DMS53 treated with DMSO at 0.1 percent for 48 hours (cell line): ENCODE results near the gene MAML3.

Source experiments
- DNase-seq: peaks from one replicate; lab custom pipeline; 2025; ENCODE audit not compliant: unreplicated experiment; lab: John Stamatoyannopoulos, UW

The MAML3 gene

DNA sequence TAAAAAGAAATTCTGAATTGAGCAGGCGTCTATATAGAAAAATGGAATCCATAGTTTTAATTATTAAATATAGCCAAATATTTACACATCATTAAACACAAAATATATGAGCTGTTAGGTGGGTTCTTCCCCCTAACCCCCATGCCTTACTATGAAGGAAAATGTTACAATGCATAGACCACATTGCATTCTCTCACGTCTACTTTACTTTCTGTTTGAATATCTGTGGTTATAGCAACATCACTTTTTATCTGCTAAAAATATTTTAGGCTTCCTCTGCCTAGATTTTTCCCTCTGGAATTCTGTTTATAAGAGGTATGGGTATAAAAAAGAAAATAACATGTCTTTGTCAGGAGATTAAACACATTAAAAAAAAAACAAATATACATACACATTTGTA, 73.1 kb downstream of the MAML3 start:
- no peak for DNase-seq

DNA sequence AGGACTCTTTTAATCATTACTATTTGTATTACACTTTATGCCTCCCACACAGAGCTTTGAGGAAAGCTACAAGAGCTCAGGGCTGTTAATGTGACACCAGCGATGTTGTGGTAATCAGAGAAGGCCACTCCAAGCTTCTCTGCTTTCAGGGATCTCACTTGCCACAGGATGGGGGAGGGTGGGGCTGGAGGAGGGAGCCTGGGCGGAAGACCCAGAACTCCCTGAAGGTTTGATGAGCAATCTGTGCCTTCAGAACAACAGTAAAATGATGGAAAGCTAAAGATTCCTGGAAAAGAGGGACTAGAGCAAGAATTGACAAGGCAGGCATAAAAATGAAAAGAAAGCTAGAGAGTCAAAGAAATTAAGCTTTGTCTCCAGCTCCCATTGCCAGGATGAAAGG, 75.6 kb downstream of the MAML3 start:
- peak; percentile 3 for DNase-seq

DNA sequence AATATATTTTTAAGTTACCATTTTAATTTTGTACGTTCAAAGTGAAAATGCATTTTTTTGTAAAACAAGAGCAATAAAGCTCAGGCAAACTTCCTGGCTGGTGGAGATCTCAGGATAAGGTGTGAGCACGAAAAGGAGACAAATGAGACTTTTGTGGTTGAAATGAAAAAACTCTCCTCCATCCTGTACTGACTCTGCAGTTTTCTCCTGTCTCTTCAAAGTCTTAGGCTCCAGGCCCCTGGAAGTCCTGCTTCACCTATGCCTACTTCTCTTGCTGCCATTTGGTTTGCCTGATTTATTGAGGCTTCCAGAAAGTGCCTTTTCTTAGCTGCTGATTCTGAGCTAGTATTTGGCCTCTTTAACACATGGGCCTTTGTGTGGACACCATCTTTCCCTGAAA, 77.7 kb downstream of the MAML3 start:
- no peak for DNase-seq

DNA sequence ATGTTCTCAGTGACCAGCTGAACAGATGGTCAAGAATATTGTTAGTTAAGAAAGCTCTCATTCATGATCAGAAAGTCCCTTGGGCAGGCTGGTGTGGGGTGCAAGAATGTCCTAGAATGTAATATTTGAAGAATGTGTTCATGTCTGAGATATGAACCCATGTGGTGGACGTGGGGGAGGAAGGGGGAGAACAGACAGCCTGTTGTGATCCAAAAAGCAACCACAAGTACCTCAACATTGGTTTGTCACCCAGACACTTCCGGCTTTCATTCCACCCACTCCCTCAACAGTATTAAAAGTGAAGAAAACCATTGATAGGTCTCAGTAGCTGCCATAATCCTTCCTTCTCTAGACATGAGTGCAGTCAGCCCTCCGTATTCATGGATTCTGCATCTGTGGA, 82.2 kb downstream of the MAML3 start:
- no peak for DNase-seq

DNA sequence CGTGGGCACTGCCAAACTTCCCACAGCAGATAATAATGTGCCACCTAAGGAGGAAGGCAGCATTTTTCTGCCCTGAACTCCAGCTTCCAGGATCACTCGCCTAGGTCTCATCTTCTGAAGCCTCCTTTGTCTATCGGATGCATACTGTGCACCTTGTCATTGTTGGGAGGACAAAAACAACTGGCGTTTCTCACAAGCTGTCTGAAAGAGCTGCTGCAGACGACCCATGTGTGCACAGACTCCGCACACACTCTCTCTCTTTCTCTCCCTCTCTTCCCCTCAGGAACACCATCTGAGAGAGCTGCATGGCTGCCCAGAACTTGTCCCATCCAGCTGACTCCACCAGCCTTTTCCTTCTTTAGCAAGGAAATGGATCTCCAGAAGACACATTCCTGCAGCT, 83.0 kb downstream of the MAML3 start:
- no peak for DNase-seq

DNA sequence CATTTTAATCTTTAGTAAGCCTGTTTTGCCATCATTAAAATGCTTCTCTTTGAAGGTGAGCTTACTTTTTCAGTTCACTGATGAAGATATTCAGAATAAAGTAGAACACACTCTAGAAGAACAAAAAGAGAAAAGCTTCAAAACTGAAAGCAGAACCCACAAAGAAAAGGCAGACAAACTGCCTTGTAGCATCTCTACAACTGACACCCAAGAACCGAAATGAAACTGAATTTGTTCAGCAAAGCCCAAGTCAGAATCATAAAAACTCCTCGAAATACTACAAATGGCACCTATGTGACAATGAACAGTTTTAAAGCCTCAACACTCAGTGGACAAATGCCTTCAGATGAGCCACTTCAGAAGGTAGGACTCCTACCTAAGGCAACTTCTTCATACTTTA, 83.6 kb downstream of the MAML3 start:
- DNase-seq, result no peak

DNA sequence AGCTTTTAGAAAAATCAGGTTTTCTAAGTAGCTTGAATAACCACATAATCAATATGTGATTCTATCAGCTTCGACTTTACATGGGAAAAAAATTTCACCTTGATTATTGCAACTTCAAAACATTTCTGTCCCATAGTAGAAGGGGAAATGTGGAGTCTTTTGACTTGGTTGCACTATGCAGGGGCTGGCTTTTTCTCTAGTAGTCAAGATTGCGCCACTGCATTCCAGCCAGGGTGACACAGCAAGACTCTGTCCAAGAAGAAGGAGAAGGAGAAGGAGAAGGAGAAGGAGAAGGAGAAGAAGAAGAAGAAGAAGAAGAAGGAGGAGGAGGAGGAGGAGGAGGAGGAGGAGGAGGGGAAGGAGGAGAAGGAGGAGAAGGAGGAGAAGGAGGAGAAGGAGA, 84.9 kb downstream of the MAML3 start:
- no peak for DNase-seq

DNA sequence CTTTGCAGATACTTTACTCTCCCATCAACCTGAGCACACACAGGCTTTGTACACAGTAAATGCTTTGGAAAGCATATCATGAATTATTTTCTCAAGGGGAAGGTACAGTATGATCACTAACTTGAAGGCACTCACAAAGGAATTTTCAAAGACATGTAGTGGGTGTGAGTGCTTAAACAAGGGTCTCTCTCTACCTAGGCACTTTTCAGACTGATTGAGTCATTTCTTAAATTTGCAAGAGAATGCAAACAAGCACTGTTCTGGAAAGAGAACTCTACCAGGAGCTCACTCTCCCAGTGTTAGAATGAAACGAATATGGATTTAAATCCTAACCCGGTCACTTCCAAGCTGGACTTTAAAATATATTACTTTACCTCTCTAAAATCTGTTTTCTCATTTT, 85.7 kb downstream of the MAML3 start:
- DNase-seq, result no peak

DNA sequence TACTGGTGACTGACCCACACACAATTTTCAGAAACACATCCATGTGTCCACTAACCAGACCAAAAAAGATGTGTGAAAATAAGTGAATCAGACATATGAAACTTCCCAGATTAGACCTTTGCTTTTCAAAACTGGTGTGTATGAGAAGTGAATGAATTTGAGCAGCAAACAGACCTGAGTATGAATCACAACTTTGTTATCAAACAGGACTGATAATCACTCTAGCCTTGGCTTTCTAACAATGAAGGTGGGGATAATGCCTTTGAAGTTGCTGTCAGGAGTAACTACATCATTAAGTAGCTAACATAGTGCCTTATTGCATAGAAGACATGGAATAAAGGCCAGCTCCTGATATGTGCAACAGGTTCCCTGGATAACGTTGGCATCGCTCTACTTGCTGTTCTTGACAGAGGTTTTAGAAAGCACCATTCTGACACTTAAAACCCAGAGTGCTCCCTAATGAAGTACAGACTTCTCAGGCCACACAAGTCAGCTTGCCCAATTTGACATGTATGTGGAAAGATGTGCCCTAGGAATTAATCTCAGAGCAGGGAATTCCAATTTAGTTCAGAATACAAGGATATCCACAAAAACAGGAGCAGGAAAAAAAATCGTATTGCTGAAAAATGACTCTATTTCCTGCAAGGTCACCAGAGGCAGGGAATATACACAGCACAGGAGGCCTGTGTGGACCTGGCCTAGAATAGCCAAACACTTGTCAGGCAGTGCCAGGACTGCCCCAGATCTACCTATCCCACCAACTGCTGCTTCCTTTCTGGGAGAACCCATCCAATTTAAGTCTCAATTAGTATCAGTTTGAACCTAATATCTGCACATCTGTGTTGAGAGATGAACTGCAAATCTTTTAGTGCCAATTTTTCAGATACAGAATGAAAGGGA, 87.7 kb downstream of the MAML3 start:
- no peak for DNase-seq

DNA sequence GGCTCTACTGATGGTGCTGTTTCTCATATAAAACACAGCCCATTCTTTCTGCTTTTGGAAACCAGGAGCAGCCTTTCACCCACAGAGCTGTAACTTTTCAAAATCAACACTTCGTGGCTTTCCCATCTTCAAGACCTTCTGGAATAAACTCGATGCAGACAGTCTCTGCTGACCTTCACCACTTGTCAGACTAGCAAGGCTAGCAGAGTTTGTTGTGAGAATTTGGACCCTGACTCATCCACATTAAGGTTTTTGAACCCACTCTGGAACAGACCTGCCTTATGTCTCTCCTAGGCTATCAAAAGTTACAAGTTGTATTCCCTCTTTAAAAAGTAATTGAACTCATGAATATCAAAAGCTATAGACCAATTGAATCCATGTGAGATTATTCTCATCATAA, 88.6 kb downstream of the MAML3 start:
- DNase-seq, result no peak

DNA sequence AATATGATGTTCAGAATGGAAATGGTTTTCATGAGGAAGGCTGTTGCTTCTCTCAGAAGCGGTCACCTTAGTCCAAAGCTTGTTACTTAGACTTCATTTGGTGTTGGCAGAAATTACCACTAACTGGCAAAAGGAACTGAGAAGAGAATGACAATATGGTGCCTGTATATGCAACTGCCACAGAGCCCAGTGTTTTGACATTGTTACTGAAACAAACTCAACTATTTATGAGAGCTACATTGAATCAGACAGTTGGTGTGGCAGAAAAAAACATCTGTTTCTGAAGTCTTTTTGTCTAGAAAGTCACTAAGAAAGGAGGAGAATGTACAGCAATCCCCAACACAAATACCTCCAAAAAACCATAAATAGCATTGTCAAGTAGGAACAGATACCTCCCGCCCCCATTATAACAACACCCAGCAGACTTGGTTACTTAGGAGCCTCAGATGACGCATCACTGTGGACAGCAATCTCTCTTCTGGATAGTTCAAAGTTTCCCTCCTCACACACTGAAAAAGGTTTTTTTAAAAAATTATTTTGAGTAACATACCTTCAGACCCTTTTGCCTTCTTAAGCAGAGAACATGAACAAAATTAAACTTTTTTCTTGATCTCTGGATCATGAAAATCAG, 92.2 kb downstream of the MAML3 start:
- no peak for DNase-seq

DNA sequence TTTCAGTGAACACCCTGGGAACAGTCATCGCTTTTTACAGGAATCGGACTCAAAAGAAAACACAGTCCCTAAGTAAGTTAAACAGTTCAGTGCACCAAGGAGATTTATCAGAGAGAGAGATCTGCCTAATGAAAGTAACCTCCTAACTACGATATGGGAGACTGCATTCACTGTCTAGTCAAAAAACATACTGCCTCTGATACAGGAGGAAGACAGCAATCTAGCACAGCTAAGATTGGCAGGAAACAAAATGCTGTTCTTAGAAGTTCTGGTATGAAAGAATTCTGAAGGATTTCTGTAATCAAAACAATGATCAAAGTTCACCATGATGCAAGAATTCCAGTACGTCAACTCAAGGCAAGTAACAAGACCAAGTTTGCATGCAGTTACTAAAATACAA, 92.8 kb downstream of the MAML3 start:
- DNase-seq, result no peak

DNA sequence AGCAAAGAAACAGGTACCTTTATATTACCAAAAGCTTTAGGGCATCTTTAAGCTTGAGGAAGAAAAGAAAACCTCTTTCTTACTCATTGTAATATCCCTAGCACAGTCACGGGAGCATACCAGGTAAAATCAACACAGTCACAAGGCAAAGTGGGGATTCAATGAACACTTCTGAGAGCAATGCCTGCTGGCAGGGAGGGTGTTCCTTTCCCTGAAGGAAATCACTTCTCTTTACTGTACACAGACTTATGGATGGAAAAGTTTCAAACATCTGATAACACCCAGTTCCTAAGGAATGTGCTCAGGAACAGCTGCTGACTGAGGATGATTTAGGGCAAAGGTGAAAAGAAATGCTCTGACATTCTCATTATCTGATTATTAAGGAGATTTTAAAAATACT, 94.8 kb downstream of the MAML3 start:
- no peak for DNase-seq

DNA sequence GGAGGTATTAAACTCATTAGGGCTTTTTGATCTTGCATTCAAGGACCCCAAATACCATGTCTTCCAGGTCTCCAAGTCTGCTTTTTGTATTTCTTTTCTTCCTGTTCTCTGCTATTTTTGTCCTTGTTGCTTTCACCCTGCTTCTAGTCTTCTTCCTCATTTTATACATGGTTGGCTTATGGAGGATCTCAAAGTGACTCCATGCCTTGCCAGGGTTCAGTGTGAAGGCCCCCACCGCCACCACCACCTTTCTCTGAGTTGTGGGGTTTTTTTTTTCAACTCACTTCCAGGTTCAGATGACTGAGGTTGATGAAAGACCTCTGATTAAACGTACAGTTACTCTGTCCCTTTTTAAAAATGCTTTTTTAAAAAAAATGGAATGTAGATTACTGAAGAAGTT, 96.3 kb downstream of the MAML3 start:
- no peak for DNase-seq

DNA sequence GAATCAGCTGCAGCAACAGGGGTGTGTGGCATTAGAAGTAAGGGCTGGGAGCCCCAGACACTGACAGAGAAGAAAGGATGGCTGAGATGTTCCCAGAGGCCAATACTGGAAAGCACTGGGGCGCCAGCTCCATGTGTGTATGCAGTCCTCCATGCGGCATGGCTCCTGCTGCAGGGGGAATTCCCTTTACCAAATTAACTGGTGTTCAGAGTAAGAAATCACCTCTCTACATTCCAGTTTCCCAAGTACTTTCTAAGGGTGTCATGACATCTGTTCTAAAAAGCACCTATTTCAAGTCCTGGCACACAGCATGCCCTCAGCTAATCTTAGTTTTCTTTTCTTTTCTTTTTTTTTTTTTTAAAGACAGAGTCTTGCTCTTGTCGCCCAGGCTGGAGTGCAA, 98.0 kb downstream of the MAML3 start:
- DNase-seq, result no peak

DNA sequence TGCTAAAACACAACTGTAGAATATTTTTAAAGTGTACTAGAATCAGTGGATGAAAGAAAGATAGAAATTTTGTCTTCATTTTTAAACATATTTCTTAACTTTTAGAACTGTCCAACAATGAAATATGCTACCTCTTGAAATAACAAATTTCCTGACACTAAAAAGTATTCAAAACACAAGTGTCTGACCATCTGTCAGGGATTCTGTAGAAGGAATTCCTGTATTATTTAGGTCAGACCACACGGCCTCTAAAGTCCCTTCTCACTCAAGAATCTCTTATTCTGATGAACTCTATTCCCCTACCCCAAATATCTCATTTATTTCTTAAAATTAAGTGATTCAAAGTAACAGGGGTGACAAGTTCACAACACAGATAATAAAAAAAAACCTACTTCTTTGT, 99.1 kb downstream of the MAML3 start:
- no peak for DNase-seq

DNA sequence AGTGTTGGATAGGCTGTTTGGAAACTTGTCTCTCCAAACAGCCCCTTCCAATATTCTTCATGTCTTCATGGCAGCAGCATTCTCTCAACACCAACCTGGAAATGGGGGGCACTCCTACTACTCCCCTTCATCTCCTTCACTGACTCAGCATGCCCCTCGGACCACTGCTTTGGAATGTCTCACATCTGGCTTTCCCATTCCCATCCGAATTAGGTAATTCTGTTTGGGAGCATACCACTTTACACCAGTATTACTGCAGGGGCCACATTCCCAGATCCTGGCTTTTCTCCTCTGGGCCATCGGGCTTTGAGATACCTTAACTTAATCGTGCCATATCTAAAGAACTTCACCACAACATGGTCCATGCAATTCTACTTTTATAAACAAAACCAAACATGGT, 100.8 kb downstream of the MAML3 start:
- no peak for DNase-seq

DNA sequence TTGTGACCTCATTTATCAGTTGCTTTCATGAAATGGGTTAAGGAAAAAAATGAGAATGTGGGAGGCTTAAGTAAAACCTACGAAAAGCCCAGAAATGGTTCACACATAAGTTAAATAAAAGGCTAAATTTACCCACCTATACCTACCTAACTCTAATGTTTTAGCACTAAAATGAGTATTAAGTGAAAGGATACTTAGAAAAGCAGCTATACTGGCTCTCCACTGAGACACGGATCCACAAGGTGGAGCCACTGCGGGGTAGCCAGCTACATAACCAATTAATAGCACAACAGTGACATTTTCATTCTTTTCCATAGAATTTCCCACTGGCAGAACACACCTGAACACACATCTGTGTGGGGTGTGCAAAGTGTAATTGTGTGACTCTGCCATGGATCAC, 101.9 kb downstream of the MAML3 start:
- DNase-seq, result no peak

DNA sequence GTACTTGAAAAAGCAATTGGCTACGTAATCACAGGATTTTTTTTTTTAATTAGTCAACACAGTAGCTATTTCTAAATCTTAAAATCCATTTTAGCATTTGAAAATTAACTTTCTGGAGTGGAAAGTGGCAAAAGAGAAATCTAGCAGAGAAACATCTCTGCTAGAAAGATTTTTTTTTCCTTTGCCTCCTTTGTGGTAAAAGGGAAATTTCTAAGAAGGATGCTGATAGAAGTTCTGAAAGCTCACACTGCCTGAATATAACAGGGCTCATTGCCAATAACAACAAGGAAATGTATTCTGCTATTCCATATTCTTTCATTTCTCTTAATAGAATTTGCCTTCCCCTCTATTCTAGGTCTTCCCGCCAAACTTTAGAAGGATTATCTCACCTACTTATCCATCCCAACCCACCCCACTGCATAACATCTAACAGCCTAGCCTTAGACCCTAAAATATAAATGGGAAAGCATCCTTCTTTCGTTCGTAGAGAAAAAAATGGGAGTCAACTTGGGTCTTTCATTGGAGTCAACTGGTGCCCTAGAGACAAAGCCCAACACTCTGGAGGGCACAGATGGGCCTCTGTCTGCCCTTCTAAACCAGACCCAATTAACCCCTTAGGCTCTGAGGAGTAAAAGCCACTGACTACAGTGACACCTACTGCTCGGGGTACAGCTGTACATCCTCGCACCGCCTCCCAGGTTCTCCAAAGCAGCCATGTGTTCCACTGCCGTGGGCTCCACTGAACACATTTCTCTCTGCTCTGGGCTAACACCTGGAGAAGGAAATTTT, 103.9 kb downstream of the MAML3 start:
- DNase-seq, result peak; percentile 46

DNA sequence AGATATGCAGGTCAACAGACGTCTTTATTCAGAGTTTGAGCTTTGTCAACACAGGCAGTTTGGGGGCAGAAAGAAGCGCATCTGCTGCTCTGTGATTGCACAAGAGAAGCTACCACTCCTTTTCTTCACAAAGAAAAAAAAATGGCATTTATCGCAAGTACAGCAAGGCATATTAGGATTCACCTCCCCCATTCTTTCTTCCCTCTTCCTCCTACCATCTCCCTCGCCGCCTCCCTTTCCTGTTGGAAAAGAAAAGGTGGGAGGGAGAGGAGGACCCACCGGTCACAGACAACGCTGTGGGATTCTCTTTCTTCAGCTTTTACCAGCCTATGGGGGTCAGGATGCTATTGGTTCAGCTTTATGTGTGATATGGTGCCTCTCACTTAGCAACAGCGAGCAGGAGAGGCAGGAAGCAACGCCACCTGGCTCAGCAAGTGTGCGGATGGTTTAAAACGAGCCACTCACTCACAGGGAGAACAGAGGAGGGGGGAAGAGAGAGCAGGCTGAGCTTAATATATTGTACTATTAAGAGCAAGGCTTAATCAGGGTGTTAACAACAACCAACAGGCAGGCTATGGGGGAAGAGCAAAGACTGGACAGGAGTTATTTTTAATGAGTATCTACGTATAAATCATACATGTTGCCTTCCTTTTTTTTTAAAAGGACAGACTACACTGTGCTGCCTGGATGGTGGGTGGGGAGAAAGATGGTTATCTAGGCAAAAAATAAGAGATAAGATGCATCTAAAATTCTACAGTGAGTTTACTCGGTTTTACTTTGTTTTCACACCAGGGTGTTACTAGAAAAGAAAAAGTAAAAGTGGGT, 104.7 kb downstream of the MAML3 start:
- peak; percentile 84 for DNase-seq

DNA sequence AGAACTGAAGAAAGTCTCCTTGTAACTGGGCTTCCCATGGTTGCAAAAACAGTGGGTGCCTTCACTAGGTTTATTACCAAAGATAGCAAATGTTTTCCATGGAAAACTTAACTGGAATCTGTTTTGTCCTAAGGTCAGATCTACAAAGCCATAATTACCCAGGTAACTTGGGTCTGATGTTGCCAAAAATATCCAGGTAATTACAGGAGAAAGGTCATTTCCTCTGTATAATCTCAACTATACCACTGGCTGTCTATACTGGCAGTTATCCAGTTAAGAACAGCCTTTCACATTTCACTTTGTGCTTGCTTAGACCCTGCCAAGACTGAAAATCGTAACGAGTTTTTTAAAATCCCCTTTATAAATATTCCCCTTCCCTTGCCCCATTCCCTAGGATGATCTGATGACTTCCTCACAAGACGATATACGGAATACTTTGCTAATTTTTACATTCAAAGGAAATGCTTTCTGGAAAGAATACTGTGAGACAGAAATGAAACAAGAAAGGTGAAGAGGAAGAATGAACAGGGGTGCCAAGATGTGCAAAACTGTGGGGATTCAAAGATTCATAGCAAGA, 105.5 kb downstream of the MAML3 start:
- DNase-seq, result peak; percentile 23
